ENCODE results near the gene AUTS2. TPM values are rescaled to one million over a fixed set of nuclear protein-coding genes. Genes with fewer than 3 reads are reported as not detected.
"Not testable (repeated sequence)": the region's sequence is repeated elsewhere in the genome, so short reads cannot be mapped to it uniquely, and the experiment has no call there.

The AUTS2 gene
- total and polyA plus RNA-seq, 2 of the 8 experiments (the other 6 are each of a cell fraction or from before 2014, with no cell fraction given) = 25.9 to 101 TPM

- H4K91ac ChIP-seq (replicated peaks; ENCODE audit: insufficient read length, low read length); H3K4me1 ChIP-seq (replicated peaks in 1 of 4; ENCODE audit: control insufficient read depth in 3 of 4, insufficient read depth in 4 of 4, low read length in 3 of 4); H2BK120ac ChIP-seq (replicated peaks; ENCODE audit: low read depth, low read length); H3K36me3 ChIP-seq (ENCODE audit: control insufficient read depth in 2 of 4, insufficient read depth in 4 of 4, low read length in 3 of 4); H3K9me3 ChIP-seq (ENCODE audit: insufficient read depth in 2 of 2, low read depth in 1 of 2, low read length in 1 of 2); H3K27me3 ChIP-seq (replicated peaks in 1 of 4; ENCODE audit: control insufficient read depth in 3 of 4, extremely low read depth in 1 of 4, insufficient read depth in 3 of 4, low read length in 3 of 4); H3K9ac ChIP-seq (replicated peaks in 1 of 4; ENCODE audit: extremely low read depth in 1 of 4, low read depth in 3 of 4, low read length in 3 of 4); H3K18ac ChIP-seq (ENCODE audit: extremely low read depth, low read length); H2AK5ac ChIP-seq (ENCODE audit: low read depth, low read length); DNase-seq (ENCODE audit: low read depth in 1 of 2, low spot score in 2 of 2); H3K4me2 ChIP-seq (ENCODE audit: insufficient read depth in 1 of 2, low read depth in 2 of 2, low read length in 2 of 2); H2BK5ac ChIP-seq (ENCODE audit: low read depth, low read length); FAIRE-seq; H3K4ac ChIP-seq (replicated peaks; ENCODE audit: insufficient read length, low read depth, low read length); CTCF ChIA-PET (ENCODE audit: partially characterized antibody); H3K56ac ChIP-seq (replicated peaks; ENCODE audit: insufficient read length, low read depth, low read length); H3K79me1 ChIP-seq (ENCODE audit: low read depth, low read length); H2AFZ ChIP-seq (ENCODE audit: low read length); H3K23ac ChIP-seq (ENCODE audit: insufficient read length); H3K4me3 ChIP-seq (ENCODE audit: extremely low read depth in 1 of 4, insufficient read depth in 2 of 4, low read depth in 3 of 4, low read length in 4 of 4); H3K27ac ChIP-seq (ENCODE audit: low read depth, low read length); H2BK12ac ChIP-seq (ENCODE audit: low read depth, low read length); H2BK20ac ChIP-seq (ENCODE audit: low read length); H3K14ac ChIP-seq (ENCODE audit: insufficient read length); H4K8ac ChIP-seq (ENCODE audit: extremely low read depth, insufficient read depth, low read length); H4K20me1 ChIP-seq (replicated peaks in 1 of 2; ENCODE audit: control insufficient read depth in 1 of 2, insufficient read depth in 2 of 2, low read length in 2 of 2); H2BK15ac ChIP-seq (ENCODE audit: low read length); H3K79me2 ChIP-seq (ENCODE audit: control insufficient read depth in 1 of 2, insufficient read depth in 2 of 2, low read length in 2 of 2); POLR2A ChIA-PET (ENCODE audit: partially characterized antibody); H3K23me2 ChIP-seq (ENCODE audit: low read depth, low read length); H4K5ac ChIP-seq (ENCODE audit: insufficient read length, low read depth, low read length): not testable (repeated sequence)
- WGBS, 2 experiments (ENCODE audit: extremely low coverage in 1 of 2, insufficient coverage in 1 of 2, insufficient read length in 1 of 2, insufficient replicate concordance in 2 of 2, low coverage in 1 of 2, low lambda C conversion rate in 2 of 2, missing lambda C conversion rate in 1 of 2) = 89% methylated on average over 3 of the region's 3 CpGs; no CpG with 5 or more reads in 1 of the 2 experiments
Observed at GRCh38 chr7:70364393-70364792, 766.1 kb downstream of the AUTS2 start.
